NCI-H226 (cell line): ENCODE data around the gene ABCC3.

Experiments
- DNase-seq: peaks from one replicate; pipeline ENCODE4 v3.0.0-alpha.2; 2015

ABCC3 gene

GRCh38 chr17:50605429-50605828 lies 29.3 kb upstream of the ABCC3 start:
- DNase-seq: no peak

DNA sequence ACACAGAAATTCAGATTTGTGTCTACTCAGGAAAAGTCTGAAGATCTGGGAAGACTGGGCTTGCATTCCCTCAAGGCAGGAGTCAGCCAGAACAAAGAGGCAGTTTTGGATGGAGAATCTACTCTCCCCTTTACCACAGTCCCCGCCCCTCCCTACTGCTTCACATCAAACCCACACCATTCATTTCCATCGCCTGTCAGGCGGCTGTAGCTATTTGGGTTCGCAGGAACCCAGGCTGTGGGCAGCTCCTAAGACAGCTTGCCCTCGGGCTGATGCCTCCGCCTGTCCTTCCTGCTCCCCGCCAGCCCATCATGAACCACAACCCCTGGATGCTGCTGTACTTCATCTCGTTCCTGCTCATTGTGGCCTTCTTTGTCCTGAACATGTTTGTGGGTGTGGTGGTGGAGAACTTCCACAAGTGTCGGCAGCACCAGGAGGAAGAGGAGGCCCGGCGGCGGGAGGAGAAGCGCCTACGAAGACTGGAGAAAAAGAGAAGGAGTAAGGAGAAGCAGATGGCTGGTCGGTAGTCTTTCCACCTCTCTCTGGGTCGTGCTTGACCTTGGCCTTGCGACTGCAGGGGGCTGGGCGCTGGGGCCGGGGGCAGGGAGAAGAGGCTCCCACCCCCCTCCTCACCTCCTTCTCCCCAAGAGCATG lies 27.0 kb upstream of the ABCC3 start:
- no peak for DNase-seq

DNA sequence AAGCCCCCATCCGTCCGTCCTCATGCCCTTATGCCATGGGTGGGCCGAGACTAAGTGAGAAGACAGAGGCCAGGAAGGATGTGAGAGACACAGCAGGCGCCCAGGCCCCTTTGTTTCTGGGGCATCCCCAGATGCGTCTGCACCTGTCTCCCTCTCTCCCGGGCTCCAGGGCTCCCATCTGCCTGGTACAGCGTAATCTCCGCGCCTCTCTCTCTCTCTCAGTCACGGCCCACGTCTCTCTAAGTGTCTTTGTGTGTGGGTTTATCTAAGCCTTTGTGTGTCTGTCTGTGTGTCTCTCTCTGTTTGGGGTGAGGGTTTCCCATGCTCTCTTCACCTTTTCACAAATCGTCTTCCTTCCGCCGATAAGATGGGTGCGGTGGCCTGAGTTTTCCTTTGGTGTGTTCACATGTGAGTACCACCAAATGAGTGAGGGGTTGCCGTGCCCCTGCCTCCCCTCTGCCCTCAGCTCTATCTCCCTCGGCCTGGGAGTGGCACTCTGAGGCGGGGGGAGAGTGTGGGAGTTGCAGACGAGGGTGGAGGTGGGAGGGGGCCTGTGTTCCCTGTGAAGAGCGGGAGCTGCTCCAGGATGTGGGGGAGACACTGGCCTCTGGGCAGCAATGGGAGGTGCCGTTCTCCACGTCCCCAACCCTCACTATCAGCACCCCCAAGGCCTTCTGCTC lies 25.8 kb upstream of the ABCC3 start:
- DNase-seq: no peak

DNA sequence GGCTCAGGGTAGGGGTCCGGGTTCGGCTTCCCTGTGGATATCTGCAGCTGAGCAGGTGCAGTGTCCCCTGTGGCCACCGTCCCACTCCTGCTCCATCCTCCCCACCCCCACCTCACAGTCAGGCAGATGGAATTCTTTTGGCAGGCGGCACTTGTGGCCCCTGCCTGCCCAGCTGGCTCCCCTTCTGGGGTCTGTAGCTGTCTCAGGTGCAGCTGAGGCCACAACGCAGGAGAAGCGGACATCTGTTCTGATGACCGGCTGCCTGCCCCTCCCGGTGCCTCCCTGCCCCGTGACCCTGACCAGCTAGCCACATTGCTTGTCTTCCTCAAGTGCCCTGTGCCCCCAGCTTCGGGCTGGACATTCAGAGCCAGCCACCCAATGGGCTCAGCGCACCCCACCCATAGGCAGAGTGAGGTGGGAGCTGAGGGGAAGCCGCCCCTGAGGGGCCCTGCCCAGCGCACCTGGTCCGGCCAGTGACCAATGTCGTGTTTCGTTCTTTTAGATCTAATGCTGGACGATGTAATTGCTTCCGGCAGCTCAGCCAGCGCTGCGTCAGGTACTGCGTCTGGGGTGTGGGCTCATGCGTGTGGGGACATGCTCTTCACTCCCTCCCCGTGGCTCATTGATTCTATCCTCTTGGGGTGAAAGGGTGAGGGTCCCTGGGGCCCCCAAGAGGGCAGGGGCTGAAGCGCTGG lies 25.2 kb upstream of the ABCC3 start:
- DNase-seq: no peak

DNA sequence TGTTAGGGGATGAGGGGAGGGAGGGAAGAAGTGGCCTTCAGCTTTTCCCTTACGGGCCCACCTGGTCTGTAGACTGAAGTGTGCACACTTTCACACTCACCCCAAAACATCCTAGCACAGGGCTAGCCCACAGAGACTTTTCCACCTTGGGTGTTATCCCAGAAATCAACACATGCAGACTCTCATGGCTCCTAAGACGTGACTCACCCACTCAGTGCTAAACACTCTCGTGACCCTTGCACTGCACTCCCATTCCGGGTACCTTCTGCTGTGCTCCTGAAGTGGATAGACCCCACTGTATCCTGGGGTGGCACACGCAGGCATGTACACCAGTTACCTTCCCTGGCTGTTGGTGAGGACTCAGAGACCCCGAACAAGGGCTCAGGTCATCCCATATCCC lies 23.0 kb upstream of the ABCC3 start:
- no peak for DNase-seq

- no peak for DNase-seq
These were observed 22.4 kb upstream of the ABCC3 start for GRCh38 chr17:50612281-50612680.

- DNase-seq: no peak
These were observed 21.4 kb upstream of the ABCC3 start for GRCh38 chr17:50613007-50613992.

- DNase-seq: no peak
These were observed 20.1 kb upstream of the ABCC3 start for GRCh38 chr17:50614471-50615051.

DNA sequence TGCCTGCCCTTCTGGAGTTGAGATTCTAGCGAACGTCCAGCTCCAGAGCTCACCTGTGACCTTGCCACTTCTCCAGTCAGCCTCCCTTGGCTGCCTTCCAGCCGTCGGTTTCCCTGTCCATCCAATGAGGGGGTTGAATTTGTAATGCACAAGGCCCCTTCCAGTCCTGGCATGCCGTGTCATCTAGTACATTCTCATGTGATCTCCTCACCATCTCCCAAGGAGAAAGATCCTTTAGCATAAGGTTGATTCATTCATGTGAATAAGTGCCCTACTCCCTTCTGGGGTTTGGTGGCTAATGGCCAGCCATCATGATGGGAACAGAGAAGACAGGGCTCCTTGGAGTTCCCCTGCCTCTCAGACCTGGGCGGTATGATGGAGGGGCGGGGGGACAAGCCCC lies 18.9 kb upstream of the ABCC3 start:
- DNase-seq: no peak

DNA sequence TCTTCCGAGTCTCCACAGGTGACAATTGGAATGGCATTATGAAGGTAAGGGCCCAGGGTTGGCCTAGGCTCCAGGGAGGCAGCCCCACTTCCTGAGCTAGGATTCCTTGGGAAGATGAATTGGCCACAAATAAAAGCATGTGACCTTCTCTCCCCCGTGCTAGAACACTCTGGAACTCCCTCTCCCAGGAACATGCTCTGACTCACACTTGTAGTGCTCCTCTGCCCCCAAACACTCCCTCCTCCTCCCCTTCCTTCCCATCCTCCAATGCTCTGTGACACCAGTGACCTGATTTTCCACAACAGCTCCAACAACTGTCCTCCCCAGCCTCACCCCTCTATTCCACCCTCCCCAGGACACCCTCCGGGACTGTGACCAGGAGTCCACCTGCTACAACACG lies 16.4 kb upstream of the ABCC3 start:
- DNase-seq: peak; percentile 20

DNA sequence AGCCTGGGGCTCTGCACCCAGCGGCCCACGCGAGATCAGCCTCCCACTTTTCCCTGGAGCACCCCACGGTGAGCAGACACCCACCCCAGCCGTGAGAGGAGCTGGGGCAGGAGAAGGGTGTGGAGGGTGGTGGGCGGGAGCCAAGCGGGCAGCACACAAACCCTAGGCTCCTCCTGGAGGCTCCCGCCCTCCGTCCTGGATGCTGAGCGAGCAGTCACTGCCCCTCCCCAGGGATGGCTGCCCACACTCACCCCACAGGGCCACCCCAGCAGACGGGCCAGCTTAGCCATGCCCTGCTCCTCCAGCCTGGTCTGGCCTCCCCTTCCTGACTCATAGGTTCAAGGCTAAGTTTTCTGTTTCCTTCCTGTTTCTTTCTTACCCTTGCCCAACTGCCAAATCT lies 15.7 kb upstream of the ABCC3 start:
- peak; percentile 19 for DNase-seq

- DNase-seq: no peak
These were observed 15.2 kb upstream of the ABCC3 start for GRCh38 chr17:50619489-50619888.

DNA sequence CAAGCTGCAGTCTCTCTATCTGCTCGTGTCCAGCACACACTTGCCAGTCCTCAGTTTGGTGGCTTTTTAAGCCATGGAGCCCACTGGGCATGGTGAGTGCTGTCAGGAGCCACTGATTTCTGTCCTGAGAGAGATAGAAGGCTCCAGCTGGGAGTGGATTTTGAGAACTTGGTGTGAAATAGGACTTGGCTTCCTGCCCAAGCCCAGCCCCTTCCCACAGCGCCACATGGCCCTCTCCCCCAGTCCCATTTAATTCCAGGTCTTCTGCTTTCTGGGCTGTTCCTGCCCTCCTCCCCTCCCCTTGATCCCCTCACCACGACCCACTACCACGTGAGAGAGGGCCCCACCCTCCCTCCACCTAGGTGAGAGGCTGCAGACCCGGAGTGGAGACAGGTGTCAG lies 14.4 kb upstream of the ABCC3 start:
- DNase-seq: no peak

DNA sequence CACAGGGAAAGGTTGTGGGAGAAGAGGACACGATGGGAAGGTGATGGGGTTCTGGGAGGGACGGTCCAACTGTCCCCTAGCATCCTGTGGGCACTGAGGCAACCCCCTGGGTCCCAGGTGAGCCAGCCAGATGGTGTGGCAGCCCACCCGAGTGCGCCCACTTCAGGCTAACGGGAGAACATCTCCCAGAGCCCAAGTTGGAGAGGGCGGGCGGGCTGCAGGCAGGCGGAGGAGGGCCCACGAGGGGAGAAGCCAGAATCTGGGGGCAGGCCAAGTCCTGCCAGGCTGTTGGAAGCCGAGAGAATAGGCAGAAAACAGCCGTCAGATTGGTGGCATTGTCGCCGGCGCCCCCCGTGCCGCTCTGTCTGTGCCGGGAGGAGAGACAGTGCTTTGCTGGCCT lies 13.8 kb upstream of the ABCC3 start:
- DNase-seq: no peak

DNA sequence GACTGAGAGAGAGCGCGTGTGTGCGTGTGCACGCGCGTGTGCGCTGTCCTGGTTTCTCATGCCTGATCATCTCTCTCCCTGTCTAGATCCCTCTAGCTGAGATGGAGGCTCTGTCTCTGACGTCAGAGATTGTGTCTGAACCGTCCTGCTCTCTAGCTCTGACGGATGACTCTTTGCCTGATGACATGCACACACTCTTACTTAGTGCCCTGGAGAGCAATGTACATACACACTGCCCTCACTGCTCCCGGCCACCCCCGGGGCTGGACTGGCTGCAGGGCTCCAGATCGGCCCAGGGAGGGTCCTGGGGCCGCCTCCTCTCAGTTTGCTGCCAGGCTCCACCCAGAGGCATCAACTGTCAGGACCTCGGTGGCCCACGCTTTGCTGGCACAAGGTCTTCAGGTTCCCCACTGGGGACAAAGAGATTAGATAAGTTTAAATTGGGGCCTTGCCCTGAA lies 13.1 kb upstream of the ABCC3 start:
- no peak for DNase-seq

- DNase-seq: no peak
These were observed 10.3 kb upstream of the ABCC3 start for GRCh38 chr17:50624321-50624934.

GRCh38 chr17:50625032-50625871 lies 9.4 kb upstream of the ABCC3 start:
- no peak for DNase-seq

DNA sequence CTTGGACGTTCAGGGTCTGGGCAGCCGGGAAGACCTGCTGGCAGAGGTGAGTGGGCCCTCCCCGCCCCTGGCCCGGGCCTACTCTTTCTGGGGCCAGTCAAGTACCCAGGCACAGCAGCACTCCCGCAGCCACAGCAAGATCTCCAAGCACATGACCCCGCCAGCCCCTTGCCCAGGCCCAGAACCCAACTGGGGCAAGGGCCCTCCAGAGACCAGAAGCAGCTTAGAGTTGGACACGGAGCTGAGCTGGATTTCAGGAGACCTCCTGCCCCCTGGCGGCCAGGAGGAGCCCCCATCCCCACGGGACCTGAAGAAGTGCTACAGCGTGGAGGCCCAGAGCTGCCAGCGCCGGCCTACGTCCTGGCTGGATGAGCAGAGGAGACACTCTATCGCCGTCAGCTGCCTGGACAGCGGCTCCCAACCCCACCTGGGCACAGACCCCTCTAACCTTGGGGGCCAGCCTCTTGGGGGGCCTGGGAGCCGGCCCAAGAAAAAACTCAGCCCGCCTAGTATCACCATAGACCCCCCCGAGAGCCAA lies 8.6 kb upstream of the ABCC3 start:
- peak; percentile 42 for DNase-seq

- DNase-seq: no peak
These were observed 7.5 kb upstream of the ABCC3 start for GRCh38 chr17:50627036-50627781.
